Effector memory CD4-positive, alpha-beta T cell (primary cell): ENCODE results near the gene RAB31.
"Not testable (repeated sequence)": the region's sequence is repeated elsewhere in the genome, so short reads cannot be mapped to it uniquely, and the experiment has no call there.

Experiments used
- DNase-seq, 3 donors: peaks; one replicate each; pipeline ENCODE4 v3.0.0-alpha.2; 2020
- H3K27ac ChIP-seq: 2 replicates; pipeline ENCODE4 v1.7.0; 2013; ENCODE audit warnings: mild to moderate bottlenecking, low read length, moderate library complexity; ENCODE audit not compliant: insufficient read depth, poor library complexity, severe bottlenecking
- H3K27me3 ChIP-seq: replicated peaks from 2 replicates; pipeline ENCODE4 v1.7.0; 2013; ENCODE audit warnings: mild to moderate bottlenecking, low read length; ENCODE audit not compliant: insufficient read depth, control insufficient read depth, poor library complexity, severe bottlenecking
- H3K36me3 ChIP-seq: 2 replicates; pipeline ENCODE4 v1.7.0; 2013; ENCODE audit warnings: mild to moderate bottlenecking, low read length, moderate library complexity; ENCODE audit not compliant: control insufficient read depth, insufficient read depth
- H3K4me1 ChIP-seq: 2 replicates; pipeline ENCODE4 v1.7.0; 2013; ENCODE audit warnings: low read length, mild to moderate bottlenecking; ENCODE audit not compliant: control insufficient read depth, insufficient read depth, poor library complexity, severe bottlenecking
- H3K4me3 ChIP-seq: 2 replicates; pipeline ENCODE4 v1.7.0; 2013; ENCODE audit warnings: low read length, low read depth, mild to moderate bottlenecking; ENCODE audit not compliant: insufficient read depth, poor library complexity, severe bottlenecking
- H3K9me3 ChIP-seq: 2 replicates; pipeline ENCODE4 v1.7.0; 2013; ENCODE audit warnings: mild to moderate bottlenecking, low read length, moderate library complexity; ENCODE audit not compliant: control insufficient read depth

The RAB31 gene

GRCh38 chr18:9890957-9891356, 182.9 kb downstream of the RAB31 start:
- Histone ChIP-seq H3K4me1 (no peaks in the 10 kb centered on the region), H3K36me3 (no peaks in the 10 kb centered on the region), H3K4me3 (no peak overlapping the region), H3K27ac (no peak overlapping the region), H3K27me3 (no peaks in the 10 kb centered on the region), H3K9me3 (no peaks in the 10 kb centered on the region)
- no peak for DNase-seq

- H3K9me3 ChIP-seq, H3K27me3 ChIP-seq, DNase-seq, H3K4me1 ChIP-seq, H3K36me3 ChIP-seq, H3K27ac ChIP-seq, H3K4me3 ChIP-seq: not testable (repeated sequence)
Measured at GRCh38 chr18:9891515-9891914, 183.4 kb downstream of the RAB31 start.

DNA sequence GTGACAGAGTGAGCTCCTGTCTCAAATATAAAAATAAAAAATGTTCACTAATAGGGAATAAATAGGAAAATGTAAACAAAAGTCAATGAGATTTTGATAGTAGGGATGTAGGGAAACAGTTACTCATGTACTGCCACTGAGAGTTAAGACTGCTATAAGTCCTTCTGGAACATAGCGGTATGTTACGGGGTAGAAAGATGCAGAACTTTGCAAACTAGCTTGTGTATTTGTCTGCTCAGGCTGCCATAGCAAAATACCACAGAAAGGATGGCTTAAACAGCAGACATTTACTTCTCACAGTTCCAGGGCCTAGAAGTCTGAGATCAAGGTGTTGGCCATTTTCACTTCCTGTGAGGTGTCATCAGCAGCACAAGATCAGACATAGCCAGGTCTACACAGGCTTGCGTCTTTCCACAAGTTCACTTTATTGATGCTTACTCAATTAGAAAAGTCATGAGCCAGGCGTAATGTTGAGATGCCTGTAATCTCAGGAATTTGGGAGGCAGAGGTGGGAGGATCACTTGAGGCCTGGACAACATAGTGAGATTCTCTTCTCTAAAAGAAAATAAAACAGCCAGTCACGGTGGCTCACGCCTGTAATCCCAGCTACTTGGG, 186.5 kb downstream of the RAB31 start:
- Histone ChIP-seq H3K9me3 (no peaks in the 10 kb centered on the region), H3K27me3 (peaks cover 3% of the 10 kb centered on the region), H3K36me3 (no peaks in the 10 kb centered on the region), H3K4me3 (no peak overlapping the region), H3K27ac (no peak overlapping the region), H3K4me1 (no peaks in the 10 kb centered on the region)
- DNase-seq, result no peak

GRCh38 chr18:9897129-9897528, 189.0 kb downstream of the RAB31 start:
- DNase-seq, result no peak
- H3K27ac ChIP-seq, result no peak overlapping the region

GRCh38 chr18:9897787-9898291, 189.7 kb downstream of the RAB31 start:
- DNase-seq, H3K36me3 ChIP-seq, H3K27ac ChIP-seq, H3K4me1 ChIP-seq, H3K9me3 ChIP-seq, H3K27me3 ChIP-seq, H3K4me3 ChIP-seq: not testable (repeated sequence)

More at GRCh38 chr18:9897129-9897528, 189.0 kb downstream of the RAB31 start:
- H3K9me3 ChIP-seq, result no peaks in the 10 kb centered on the region
- H3K36me3 ChIP-seq, result no peaks in the 10 kb centered on the region
- no peaks in the 10 kb centered on the region for H3K4me1 ChIP-seq
- H3K27me3 ChIP-seq, result peaks cover 3% of the 10 kb centered on the region
- H3K4me3 ChIP-seq, result no peak overlapping the region

GRCh38 chr18:9898792-9899549, 190.9 kb downstream of the RAB31 start:
- DNase-seq, result no peak
- Histone ChIP-seq H3K9me3 (no peaks in the 10 kb centered on the region), H3K27me3 (peaks cover 3% of the 10 kb centered on the region), H3K4me3 (no peak overlapping the region), H3K4me1 (no peaks in the 10 kb centered on the region), H3K27ac (no peak overlapping the region), H3K36me3 (no peaks in the 10 kb centered on the region)

DNA sequence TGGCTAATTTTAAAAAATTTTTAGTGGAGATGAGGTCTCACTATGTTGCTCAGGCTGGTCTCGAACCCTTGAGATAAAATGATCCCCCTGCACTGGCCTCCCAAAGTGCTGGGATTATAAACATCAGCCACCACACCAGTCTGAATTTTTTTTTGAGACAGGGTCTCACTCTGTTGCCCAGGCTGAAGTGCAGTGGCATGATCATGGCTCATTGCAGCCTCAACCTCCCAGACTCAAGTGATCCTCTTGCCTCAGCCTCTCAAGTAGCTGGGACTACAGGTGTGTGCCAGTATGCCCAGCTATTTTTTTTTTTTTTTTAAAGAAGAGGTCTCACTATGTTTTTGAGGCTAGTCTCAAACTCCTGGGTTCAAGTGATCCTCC, 191.4 kb downstream of the RAB31 start:
- not testable (repeated sequence) for H3K27me3 ChIP-seq, H3K27ac ChIP-seq

DNA sequence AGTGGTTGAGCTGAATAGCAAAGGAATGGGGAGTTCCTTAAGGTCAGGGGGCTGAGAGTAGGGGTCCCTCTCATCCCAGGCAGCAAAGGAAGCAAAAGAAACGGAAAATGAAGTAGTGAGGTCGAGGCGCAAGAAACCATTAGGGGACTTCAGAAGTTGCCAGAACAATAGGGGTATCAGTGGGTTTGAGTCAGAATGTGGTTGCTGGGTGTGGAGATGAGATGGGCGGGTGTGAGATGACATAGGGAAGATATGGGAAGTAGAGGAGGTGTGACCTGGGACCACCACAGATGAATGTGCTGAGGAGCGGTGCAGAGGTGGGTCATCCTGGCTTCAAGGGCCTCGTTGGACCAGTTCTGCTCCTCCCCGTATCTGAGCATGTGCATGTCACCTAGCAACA, 192.6 kb downstream of the RAB31 start:
- Histone ChIP-seq H3K4me3 (no peak overlapping the region), H3K27me3 (peaks cover 3% of the 10 kb centered on the region), H3K36me3 (no peaks in the 10 kb centered on the region), H3K27ac (no peak overlapping the region), H3K4me1 (no peaks in the 10 kb centered on the region), H3K9me3 (no peaks in the 10 kb centered on the region)
- DNase-seq, result no peak

More for the DNA sequence above, 191.4 kb downstream of the RAB31 start:
- H3K4me3 ChIP-seq, H3K4me1 ChIP-seq, H3K36me3 ChIP-seq, H3K9me3 ChIP-seq, DNase-seq: not testable (repeated sequence)

DNA sequence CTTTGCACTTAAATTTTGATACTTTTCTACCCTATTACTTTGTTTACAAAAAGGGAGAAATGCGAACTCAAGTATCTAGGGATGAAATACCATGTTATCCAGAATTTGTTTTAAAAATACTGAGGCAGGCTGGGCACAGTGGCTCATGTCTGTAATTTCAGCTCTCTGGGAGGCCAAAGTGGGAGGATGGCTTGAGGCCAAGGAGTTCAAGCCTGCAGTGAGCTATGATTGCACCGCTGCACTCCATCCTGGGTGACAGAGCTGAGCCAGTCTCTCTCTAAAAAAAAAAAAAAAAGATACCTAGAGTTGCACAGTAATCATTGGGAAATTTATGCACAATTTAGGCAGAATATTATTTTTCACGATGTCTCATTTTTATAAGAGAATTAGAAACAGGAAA, 193.3 kb downstream of the RAB31 start:
- Histone ChIP-seq H3K4me3 (no peak overlapping the region), H3K27me3 (peaks cover 3% of the 10 kb centered on the region), H3K27ac (no peak overlapping the region), H3K36me3 (no peaks in the 10 kb centered on the region), H3K9me3 (no peaks in the 10 kb centered on the region), H3K4me1 (no peaks in the 10 kb centered on the region)
- DNase-seq, result no peak

- not testable (repeated sequence) for H3K9me3 ChIP-seq, DNase-seq, H3K4me3 ChIP-seq, H3K27me3 ChIP-seq, H3K27ac ChIP-seq, H3K4me1 ChIP-seq, H3K36me3 ChIP-seq
Measured at GRCh38 chr18:9902264-9902663, 194.2 kb downstream of the RAB31 start.
